ENCODE data around the gene ANKS3. TPM values are rescaled to one million over a fixed set of nuclear protein-coding genes. Genes with fewer than 3 reads are reported as not detected.

The ANKS3 gene
- total and polyA plus RNA-seq, 7 donors, result 3.9 to 30.7 (median 20.8) TPM

DNA sequence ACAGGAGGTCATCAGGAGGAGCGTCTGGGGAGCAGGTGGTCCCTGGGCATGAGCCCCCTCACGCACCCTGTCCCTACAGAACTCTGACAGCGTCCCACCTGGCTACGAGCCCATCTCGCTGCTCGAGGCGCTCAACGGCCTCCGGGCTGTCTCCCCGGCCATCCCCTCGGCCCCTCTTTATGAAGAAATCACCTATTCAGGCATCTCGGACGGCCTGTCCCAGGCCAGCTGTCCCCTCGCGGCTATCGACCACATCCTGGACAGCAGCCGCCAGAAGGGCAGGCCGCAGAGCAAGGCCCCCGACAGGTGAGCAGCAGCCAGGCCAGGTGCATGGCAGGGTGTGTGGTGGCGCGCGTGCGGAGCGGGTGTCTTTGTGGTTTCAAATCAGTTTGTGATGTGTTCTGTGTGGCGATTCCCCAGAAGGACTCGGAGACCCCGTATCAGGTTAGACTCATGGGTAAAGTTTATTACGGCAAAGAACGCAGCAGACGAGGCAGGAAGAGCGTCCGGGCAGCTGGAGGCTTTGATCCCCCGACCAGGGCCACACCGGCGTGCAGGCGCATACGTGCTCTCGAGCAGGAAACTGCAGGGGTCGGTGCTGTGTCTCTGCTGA, 52.5 kb downstream of the ANKS3 start:
- H3K27ac ChIP-seq, result peak overlapping the region in 3 of 4 donors; percentile 64 to 79 (median 72)

DNA sequence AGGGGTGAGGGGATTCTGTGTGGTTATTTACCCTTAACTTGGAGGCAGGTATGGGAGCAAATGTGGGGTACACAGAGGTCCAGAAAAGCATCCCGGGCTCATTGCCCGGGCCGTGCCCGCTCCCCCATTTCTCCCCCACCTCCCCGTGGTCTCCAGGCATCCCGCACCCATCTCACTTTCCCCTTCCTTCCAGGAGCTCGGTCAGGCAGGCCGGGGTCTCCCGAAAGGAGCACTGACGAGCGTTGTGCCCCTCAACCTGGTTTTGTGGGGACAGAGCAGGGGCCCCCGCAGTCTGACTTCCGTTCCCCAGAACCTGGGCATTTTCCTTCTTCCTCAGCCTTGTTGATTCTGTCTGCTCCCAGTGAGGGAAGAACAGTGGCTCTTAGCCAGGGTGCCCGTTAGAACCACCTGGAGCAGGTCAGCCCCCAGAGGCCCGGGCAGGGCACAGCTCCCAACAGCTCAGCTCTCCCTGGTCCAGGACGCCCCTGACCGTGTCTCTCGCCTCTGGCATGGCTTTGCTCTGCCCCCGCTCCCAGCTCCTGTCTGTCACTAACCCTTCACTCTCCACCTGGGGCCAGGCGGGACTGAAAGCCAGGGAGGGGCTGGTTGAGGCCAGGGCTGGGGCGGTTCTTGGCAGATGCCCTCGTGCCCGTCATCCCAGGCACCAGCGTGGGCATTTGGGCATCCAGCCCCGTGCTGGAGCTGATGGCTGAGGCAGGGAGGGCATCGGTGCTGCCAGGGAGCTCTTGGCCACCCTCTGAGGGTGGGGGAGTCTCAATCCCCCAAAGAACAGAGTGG, 53.2 kb downstream of the ANKS3 start:
- intact Hi-C loops (cut with DNase I), result no loop called here
- peaks cover 0 to 14% (median 11%) of the 10 kb centered on the region in 4 donors for H3K4me1 ChIP-seq
- H3K9me3 ChIP-seq, result no peaks in the 10 kb centered on the region
- H3K27ac ChIP-seq, result peak overlapping the region; percentile 64 to 79 (median 75)
- WGBS, 2 donors, result 28 to 91% methylated on average over 26 of the region's 26 CpGs
- no peaks in the 10 kb centered on the region for H3K27me3 ChIP-seq
- peaks cover 10 to 87% (median 34%) of the 10 kb centered on the region in 4 donors for H3K36me3 ChIP-seq
- TF ChIP-seq POLR2A (IDR thresholded peaks at IDR 0.05), result no peak
- no peak for TF ChIP-seq EP300 (IDR thresholded peaks at IDR 0.05)
- TF ChIP-seq, protein P1, sequence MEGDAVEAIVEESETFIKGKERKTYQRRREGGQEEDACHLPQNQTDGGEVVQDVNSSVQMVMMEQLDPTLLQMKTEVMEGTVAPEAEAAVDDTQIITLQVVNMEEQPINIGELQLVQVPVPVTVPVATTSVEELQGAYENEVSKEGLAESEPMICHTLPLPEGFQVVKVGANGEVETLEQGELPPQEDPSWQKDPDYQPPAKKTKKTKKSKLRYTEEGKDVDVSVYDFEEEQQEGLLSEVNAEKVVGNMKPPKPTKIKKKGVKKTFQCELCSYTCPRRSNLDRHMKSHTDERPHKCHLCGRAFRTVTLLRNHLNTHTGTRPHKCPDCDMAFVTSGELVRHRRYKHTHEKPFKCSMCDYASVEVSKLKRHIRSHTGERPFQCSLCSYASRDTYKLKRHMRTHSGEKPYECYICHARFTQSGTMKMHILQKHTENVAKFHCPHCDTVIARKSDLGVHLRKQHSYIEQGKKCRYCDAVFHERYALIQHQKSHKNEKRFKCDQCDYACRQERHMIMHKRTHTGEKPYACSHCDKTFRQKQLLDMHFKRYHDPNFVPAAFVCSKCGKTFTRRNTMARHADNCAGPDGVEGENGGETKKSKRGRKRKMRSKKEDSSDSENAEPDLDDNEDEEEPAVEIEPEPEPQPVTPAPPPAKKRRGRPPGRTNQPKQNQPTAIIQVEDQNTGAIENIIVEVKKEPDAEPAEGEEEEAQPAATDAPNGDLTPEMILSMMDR (IDR thresholded peaks at IDR 0.05), result no peak
- no peak for TF ChIP-seq POLR2AphosphoS5 (IDR thresholded peaks at IDR 0.05)
- no peak for DNase-seq
- peak overlapping the region in 3 of 4 donors; percentile 31 to 35 (median 31) for H3K4me3 ChIP-seq

More for the DNA sequence above, 52.5 kb downstream of the ANKS3 start:
- Histone ChIP-seq H3K36me3 (peaks cover 10 to 87% (median 36%) of the 10 kb centered on the region in 4 donors), H3K4me1 (peaks cover 0 to 14% (median 11%) of the 10 kb centered on the region in 4 donors), H3K4me3 (no peak overlapping the region), H3K27me3 (no peaks in the 10 kb centered on the region), H3K9me3 (no peaks in the 10 kb centered on the region)
- intact Hi-C loops (cut with DNase I), result no loop called here
- no peak for DNase-seq
- TF ChIP-seq, protein P1 (IDR thresholded peaks at IDR 0.05), result no peak
- 89 to 95% methylated on average over 39 of the region's 39 CpGs for WGBS, 2 donors

DNA sequence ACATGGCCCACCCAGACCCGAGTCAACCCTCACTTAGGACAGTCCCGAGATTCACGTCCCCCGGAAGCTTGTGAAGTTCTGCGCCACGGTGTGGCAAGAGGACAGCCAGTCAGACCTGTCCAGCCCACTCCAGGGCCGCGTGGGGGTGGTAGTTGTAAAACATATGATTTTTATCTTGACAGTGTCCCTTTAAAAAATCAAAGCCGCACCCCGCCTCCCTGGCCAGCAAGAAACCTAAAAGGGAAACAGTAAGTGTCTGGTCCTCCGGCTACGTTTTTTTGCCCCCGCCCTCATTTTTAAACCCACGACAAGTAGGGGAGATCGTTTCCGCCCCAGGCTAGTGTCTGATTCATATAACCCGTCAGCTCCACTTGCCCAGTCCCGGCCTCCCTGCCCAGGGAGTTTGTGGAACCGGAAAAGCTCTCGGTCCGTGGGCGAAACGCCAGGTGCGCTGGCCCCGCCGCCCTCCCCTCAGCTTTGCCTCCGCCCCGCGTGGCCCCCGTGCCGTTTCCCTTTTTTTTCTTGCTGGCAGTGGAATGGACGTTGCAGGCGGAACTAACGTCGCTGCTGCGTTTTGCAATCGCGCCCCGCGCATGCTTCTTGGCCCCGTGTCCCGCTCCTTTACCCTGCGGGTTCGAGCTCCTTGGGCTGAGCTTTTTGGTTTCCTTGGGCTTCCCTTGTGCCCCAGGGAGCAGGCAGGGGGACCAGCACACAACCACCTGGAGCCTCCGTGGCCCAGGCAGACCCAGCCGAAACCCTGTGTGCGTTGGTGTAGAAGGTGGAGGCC, 54.0 kb downstream of the ANKS3 start:
- intact Hi-C loops (cut with DNase I), result no loop called here
- DNase-seq, result peak; percentile 87
- Histone ChIP-seq H3K4me3 (peak overlapping the region in 3 of 4 donors; percentile 31 to 35 (median 31)), H3K4me1 (peaks cover 0 to 14% (median 11%) of the 10 kb centered on the region in 4 donors), H3K27ac (peak overlapping the region; percentile 64 to 79 (median 75)), H3K36me3 (peaks cover 10 to 87% (median 31%) of the 10 kb centered on the region in 4 donors), H3K9me3 (no peaks in the 10 kb centered on the region), H3K27me3 (no peaks in the 10 kb centered on the region)
- TF ChIP-seq EP300 (IDR thresholded peaks at IDR 0.05), result no peak
- peak in 1 of 2 donors; percentile 1 for TF ChIP-seq POLR2A (IDR thresholded peaks at IDR 0.05)
- TF ChIP-seq POLR2AphosphoS5 (IDR thresholded peaks at IDR 0.05), result peak in 3 of 4 donors; percentile 36 to 47 (median 44)
- WGBS, 2 donors, result 16 to 69% methylated on average over 47 of the region's 47 CpGs

DNA sequence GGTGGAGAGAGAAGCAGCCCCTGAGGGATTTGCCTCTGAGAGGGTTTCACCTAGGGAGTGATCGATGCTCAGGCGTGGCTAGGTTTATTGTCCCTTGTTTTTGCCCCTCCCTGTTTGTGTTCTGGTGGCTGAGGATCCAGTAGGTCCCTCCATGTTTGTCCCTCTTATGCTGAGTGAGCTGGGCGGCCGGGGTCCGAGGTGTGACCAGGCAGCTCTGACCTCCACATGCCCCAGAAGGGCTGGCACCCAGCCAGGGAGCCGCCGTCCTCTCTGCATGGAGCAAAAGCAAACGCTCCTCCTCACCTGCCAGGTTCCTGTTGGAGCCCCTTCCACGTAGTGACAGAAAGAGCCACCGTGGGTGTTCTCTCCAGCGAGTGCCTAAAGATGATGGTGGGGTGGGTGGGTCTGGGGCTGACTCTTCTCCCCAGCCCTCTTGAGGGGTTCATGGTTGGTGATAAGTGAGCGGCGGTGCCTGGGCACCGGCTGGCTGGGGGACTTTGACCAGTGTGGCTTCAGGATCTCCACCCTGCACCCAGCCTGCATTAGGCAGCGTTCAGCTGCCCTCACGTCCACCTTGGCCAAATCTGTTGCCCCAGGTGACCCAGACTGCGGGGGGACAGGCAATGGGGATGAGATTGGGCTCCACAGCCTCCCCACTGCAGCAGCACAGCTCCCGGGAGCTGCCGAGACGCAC, 54.8 kb downstream of the ANKS3 start:
- Histone ChIP-seq H3K9me3 (no peaks in the 10 kb centered on the region), H3K4me3 (peak overlapping the region in 3 of 4 donors; percentile 31 to 35 (median 31)), H3K27ac (peak overlapping the region; percentile 64 to 79 (median 75)), H3K4me1 (peaks cover 0 to 14% (median 11%) of the 10 kb centered on the region in 4 donors), H3K27me3 (no peaks in the 10 kb centered on the region), H3K36me3 (peaks cover 6 to 82% (median 27%) of the 10 kb centered on the region in 4 donors)
- intact Hi-C loops (cut with DNase I), result no loop called here
- WGBS, 2 donors, result 19 to 70% methylated on average over 20 of the region's 20 CpGs
- no peak for DNase-seq
- TF ChIP-seq POLR2A (IDR thresholded peaks at IDR 0.05) (no peak), POLR2AphosphoS5 (IDR thresholded peaks at IDR 0.05) (no peak)
- TF ChIP-seq, protein P1 (IDR thresholded peaks at IDR 0.05), result no peak
